Muscle of arm (tissue), 12 donors: ENCODE data around the gene SH2D6. TPM values are rescaled to one million over a fixed set of nuclear protein-coding genes. Genes with fewer than 3 reads are reported as not detected.
"Not testable (repeated sequence)": the region's sequence is repeated elsewhere in the genome, so short reads cannot be mapped to it uniquely, and the experiment has no call there.

Source experiments
- DNase-seq: peaks from one replicate; pipeline ENCODE4 v3.0.0-alpha.2; 2013
- polyA plus RNA-seq, 12 donors: library from polyadenylated mRNA; unstranded; fragments of 120-200 nt; gene quantifications; one replicate each; pipeline ENCODE4 v1.2.1, GENCODE V29; 2013; ENCODE audit not compliant: insufficient read length in 12 of 12

The SH2D6 gene
- polyA plus RNA-seq, 12 donors, result 0.21 to 1.5 (median 0.62) TPM; not detected in 2

DNA sequence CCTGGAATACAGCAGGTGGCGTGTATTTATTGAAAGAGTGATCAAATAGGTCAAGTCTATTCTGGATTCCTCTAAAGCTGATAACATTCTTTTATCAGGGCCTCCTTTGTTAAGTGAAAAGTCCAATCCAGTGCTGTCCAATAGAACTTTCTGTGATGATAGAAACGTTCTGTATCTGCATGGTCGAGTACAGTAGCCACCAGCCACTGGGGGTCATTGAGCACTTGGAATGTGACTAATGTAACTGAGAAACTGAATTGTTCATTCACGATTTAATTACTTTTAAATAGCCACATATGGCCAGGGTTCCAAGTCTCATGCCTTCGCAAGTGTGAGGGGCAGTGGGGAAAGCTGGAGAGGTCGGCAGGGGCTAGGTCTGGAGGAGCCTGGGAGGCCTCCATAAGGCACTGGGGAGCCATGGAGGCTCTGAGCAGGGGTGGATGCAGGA lies 20.5 kb downstream of the SH2D6 start:
- no peak for DNase-seq

DNA sequence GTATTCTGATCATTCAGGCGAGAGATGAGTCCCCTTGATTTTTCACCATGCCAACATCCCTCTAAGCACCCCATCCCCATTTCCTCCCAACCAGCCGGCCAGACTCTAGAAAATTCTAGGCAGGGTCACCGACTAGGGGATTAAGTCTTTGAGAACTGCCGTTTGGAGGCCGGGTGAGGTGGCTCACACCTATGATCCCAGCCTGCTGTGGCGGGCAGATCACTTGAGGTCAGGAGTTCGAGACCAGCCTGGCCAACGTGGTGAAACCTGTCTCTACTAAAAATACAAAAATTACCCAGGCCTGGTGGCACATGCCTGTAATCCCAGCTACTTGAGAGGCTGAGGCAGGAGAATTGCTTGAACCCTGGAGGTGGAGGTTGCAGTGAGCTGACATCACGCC lies 21.1 kb downstream of the SH2D6 start:
- not testable (repeated sequence) for DNase-seq

DNA sequence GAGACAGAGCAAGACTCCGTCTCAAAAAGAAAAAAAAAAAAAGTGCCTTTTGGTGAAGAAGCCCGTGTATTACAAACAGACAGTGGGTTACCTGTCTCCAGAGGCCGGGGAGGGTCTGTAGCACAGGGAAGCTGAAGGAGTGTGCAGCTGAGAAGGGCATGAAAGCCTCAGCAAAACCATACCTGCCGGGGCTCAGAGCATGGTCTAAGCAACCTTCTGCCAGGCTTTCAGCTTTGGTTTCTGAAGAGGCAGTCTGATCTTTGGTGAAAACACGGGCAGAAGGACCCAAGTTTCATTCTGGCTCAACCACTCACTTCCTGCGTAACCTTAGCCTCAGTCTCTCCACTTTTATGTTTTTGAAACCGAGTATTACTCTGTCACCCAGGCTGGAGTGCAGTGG lies 21.5 kb downstream of the SH2D6 start:
- no peak for DNase-seq

DNA sequence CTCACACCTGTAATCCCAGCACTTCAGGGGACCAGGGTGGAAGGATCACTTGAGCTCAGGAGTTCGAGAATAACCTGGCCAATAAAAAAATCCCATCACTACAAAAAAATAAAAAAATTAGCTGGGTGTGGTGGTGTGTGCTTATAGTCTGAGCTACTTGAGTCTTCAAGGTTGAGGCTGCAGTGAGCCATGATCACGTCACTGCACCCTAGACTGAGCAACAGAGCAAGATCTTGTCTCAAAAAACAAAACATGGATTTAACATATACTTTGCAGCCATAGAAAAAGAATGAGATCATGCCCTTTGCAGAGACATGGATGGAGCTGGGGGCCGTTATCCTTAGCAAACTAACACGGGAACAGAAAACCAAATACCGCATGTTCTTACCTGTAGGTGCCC lies 22.2 kb downstream of the SH2D6 start:
- DNase-seq, result no peak

DNA sequence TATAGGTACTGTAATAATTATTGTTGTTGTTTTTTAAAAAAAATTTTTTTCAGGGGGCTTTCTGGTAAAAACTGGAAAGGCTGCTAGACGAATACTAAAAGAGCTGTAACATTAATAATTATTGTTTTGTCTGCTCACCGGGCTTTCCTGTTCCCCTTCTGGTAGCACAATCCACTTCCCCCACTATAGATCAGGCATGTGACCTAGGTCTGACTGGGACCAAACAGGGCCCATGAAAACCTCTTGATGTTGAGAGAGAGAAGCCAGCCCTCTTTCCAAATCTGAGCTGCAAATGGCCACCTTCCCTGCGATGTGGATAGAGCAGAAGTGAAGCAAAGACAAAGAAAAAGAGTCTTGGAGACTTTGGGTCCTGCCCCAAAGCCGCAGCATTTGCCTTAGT lies 23.4 kb downstream of the SH2D6 start:
- no peak for DNase-seq

DNA sequence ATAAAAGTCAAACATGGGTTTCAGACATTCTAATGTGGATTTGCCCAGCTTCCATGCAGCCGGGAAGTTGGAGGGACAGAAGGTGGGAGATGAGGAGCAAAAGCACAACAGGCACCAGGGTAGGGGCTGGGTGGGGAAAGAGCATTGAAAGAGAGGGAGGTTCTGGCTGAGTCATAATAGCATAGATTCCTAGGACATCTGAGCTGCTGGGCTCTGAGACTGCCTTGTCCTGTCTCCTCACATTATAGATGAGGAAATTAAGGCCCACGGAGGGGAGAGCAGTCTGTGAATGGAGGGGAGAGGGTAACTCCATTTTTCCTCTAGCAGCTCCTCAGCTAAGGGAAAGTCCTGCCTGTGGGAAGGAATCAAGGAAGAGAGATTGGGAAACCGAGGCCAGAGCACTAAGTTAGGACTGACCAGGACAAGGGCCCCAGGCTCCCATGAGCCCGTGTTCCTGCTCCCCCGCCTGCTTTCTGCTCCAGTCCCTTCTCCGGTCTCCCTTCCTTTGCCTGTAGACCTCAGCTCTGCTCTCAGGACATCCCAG lies 26.2 kb downstream of the SH2D6 start:
- no peak for DNase-seq

DNA sequence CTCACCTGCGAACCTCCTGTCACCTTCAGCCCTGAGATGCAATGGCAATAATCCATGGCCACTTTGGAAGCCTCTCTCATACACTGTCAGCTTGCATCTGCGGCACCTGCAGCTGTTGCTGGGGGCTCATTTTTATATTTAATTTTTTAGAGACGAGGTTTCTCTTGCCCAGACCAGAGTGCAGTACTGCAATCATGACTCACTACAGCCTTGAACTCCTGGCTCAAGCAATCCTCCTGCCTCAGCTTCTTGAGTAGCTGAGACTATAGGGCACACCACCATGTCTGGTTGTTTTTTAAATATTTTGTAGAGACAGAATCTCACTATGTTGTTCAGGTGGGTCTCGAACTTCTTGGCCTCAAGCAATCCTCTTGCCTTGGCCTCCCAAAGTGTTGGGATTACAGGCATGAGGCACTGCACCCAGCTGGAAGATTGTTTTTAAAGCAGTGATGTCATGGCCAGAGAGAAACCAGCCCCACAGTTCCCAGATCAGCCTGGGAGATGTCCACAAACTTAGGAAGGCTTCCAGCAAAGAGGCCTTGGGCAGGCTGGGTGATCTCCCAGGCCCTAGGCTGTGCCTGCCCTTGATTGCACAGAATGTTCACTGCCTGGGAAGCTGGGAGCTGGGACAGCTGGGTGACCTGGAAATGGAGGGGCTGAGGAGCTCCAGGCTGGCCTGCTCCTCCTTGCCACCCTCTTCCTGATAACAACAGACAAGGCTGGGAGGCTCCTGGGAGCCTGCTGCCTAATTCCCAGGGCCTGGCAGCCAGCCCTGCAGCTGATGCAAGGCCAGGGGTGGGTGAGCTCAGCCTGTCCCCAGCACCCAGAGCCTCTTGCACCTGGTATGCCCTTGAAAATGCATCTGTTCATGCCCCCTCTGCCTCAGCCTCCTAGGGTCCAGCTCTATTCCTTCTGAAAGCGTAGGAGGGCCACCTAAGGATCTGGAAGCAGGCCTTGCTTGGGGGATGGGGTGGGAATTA lies 27.1 kb downstream of the SH2D6 start:
- DNase-seq, result no peak

DNA sequence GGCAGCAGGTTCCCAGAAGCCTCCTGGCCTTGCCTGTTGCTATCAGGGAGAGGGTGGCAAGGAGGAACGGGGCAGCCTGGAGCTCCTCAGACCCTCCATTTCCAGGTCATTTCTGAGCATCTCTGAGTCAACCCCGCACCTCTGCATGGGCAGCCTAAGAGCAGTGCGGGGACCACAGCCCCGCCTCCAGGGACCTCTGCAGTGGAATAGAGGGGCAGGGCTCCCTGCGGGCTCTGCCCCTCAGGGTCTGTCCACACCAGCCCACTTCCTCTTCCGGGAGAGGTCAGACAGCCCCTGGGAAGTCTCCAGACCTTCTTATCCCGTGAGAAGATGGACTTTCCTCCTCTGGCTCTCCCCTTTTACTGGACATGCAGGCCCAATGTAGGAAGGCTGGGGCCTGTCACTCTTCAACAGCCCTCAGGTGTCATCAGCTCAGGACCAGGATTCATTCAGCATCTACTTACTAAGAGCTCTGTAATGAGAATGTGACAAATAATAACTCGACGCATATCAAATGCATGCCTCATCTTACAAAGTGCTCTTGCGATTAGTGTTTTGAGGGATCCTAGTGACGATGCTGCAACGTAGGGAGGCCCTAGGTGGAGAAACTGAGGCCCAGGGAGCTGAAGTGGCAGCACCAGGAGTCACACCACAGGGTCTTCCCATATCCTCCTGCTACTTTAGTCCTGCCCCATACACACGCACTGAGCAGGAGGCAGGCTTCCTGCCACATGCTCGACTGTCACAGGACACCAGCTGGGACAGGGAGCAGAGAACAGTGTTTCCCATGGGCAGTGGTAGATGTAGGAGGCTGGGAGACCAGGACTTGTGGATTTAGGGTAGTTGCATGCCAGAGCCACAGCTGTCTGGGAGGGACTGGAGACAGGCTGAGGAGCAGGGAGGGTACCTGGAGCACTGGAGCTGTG lies 28.0 kb downstream of the SH2D6 start:
- DNase-seq, result no peak

DNA sequence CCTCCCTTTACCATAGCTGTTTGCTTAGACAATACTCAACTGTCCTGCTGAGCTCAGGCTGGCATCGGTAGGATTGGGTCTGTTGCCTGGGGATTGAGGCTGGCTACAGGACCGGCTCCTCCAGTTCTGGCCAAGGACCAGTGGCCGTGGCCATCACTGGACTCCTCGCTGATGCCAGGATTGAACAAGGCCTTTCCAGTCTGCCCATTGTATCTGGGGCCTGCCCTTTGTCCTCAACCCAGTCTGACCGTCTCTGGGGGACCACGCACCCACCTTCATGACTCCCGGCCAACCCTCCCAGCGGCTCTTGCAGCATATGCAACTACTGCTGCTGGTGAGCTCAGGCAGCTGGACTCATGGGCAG lies 28.7 kb downstream of the SH2D6 start:
- DNase-seq, result no peak

DNA sequence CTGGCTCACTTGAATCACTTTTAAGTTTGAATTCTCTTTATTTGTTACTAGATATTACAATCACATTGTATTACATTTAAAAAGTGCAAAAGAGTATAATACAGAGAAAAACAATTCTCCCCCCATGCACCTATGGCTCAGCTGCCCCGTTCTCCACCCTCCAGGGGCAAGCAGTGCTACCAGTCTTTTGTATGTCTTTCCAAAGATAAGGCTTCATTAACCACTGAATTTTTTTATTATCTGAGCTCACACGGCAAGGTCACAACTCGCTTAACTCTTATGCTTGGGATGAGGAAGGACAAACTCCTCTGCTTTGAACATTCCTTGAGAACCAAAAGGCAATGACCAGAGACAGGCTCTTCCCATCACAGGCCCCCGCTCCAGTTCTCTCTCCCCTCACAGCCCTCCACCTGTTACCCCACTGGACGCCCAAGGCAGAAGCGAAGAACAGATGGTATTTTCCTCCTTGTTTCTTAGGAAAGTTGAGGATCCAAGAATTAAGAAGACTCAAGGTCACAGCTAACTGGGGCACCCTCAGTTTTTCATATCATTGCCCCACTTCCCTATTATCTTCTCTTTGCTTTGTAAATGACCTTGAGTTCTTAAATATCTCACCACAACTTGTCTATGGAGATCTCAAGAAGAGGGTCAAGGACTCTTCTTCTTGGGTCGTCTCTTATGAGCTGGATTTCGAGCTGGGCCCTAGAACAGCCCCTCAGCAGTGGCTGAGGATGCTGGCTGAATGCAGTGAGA lies 30.1 kb downstream of the SH2D6 start:
- no peak for DNase-seq

DNA sequence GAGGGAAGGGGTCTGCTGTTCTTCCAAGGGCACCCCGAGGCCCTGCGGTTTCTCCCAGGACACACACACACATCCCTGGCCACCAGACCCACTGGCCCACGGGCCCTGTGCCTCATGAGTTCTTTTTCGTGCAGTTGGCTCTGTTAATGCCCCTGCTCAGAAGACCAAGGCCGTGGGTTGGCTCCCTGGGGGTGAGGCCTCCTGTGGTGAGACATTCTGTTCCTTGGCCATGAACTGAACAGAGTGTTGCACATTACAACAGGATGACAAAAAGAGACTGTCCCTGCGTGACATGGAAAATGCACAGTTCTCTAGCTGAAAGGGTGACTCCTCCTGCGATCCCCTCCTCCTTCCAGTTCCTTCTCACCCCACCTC lies 30.7 kb downstream of the SH2D6 start:
- no peak for DNase-seq

DNA sequence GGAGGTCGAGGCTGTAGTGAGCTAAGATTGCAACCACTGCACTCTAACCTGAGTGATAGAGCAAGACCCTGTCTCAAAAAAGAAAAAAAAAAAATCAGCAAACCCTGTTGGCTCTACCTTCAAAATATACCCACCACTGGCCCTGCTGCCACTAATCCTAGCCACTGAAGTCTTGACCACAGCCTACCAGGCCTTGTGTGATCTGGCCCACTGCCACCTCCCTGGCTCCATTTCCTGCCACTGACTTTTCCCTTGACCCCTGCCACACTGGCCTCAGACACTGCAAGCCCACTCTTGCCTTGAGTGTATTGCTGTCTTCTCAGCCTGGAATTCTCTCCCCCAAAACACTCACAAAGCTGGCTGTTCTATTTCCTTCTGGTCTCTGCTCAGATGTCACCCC lies 33.7 kb downstream of the SH2D6 start:
- DNase-seq, result no peak

DNA sequence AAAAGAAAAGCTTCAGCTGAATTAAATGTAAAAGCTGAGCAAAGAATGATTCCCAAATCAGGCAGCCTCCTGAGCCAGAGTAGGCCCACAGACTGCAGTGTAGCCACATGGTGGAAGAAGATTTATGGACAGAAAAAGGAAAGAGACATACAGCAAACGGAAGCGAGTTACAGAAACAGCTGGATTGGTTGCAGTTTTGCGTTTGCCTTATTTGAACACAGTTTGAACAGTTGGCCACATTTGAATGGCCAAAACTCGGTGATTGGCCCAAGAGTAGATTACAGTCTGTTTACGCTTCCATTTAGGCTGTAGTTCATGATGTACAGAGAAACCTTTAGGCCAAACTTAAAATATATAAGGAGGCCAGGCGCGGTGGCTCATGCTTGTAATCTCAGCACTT lies 35.1 kb downstream of the SH2D6 start:
- no peak for DNase-seq

DNA sequence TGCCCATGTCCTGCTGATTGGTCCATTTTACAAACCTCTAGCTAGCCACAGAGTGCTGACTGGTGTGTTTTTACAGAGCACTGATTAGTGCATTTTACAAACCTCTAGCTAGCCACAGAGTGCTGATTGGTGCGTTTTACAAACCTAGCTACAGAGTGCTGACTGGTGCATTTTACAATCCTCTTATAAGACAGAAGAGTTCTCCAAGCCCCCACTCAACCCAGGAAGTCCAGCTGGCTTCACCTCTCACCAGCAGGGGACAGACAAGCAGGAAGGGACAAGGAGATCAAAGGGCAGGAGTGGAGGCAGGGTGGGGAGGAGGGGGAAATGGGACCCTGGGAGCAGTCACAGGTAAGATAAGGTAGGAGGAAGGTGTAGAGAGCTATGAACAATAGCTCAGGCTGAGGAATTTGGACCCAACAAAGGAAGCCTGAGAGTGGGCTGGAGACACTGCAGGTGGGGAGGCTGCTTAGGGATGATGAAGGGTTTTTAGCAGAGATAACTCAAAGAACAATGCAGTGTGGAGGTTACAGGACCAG lies 37.1 kb downstream of the SH2D6 start:
- DNase-seq, result no peak

DNA sequence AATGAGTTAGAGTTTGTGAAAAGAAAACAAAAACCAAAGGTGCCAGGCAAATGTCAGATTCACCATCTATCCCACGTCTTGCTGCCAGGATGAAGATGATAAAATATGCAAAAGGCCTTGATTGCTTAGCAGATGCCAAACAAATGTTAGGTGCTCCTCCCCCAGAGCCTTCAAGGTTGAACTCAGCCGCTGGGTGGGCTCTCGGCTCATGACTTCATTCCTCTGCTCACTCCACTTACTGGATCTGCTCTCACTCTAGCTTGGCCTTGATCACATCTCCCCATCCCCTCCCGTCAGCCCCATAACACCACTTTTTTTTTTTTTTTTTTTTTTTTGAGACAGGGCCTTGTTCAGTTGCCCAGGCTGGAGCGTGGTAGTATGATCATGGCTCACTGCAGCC lies 38.5 kb downstream of the SH2D6 start:
- no peak for DNase-seq

DNA sequence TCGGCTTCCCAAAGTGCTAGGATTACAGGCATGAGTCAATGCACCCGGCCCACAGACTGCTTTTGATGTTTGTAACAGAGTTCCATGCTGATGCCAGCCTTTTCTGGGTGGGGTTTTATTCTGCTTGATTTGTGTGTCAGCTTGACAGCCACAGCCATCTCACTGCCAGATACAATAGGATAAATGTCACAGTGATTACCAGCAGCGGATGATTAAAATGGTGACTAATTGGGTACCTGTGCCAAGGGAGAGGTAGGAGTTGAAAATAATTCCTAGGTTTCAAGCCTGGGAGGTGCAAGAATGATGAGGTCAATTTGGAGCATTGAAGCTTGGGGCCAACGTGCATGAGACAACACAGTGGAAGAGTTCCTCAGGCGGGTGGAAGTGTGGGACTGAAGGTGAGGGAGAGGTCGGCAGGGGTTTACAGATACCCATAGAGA lies 39.4 kb downstream of the SH2D6 start:
- DNase-seq, result no peak

DNA sequence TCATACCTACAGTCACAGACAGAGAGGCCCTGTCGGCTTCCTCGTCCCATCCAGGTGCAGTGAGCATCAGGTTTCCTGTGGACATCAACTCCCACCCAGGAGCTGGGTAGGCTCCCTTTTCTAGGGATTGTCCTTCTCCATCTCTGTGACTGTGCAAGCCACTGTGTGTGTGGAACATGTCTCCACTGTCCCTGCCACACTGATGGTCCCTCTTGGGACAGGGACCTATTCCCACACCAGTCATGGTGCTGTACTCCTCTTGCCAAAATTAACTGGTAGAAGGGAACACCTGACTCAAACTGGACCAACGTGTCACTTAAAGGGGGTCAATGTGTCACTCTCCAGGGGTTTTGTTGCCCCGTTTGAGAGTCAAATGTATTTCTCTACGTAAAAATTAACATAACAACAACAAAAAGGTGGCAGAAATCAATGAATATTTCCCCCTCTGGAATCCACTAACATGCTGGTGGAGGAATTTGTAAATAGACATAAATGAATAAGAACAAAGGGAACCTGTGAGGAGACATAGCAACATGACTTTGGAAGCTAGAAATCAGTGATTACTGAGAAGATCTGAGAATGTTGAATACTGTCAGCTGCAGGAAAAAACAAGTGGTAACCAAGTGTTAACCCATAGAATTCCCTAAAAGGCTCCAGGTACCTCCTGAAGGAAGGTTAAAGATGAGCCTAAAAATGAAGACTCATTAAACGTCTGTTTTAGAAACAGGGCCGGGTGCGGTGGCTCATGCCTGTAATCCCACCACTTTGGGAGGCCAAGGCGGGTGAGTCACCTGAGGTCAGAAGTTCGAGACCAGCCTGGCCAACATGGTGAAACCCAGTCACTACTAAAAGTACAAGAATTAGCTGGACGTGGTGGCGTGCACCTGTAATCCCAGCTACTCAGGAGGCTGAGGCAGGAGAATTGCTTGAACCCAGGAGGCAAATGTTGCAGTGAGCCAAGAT lies 40.4 kb downstream of the SH2D6 start:
- no peak for DNase-seq

DNA sequence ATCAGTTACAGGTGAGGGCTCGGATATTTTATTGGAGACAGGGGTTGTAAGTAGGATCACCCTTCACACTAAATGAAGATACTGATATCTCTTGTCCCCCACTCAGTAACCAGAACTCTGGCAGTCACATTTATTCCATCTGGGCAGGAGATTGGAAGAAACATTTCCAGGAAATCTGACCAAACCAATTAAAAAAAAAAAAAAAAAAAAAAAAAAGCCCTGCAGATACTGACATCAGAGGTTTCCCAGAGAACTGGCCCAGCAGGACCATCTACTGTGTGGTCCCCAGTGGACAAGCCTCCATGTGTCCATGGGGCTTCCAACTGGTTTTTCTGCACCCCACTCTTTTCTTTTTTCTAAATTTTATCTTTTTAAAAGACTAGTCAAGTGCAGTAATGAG lies 41.3 kb downstream of the SH2D6 start:
- no peak for DNase-seq

DNA sequence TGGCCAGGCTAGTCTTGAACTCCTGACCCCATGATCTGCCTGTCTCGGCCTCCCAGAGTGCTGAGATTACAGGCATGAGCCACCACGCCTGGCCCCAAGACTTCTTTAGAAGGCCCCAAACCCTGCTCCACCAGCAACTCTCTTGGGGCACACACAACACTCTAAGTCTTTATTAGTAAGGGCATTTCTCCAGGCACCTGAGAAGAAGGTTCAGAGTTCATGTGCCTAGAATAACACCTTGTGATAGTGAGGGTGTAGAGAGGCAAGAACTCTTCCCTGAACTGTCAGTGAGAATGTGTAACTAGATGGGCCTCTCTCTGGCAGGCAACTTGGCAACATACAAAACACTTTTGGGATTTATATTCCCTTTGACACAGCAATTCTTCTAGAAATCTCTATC lies 43.8 kb downstream of the SH2D6 start:
- DNase-seq, result no peak

DNA sequence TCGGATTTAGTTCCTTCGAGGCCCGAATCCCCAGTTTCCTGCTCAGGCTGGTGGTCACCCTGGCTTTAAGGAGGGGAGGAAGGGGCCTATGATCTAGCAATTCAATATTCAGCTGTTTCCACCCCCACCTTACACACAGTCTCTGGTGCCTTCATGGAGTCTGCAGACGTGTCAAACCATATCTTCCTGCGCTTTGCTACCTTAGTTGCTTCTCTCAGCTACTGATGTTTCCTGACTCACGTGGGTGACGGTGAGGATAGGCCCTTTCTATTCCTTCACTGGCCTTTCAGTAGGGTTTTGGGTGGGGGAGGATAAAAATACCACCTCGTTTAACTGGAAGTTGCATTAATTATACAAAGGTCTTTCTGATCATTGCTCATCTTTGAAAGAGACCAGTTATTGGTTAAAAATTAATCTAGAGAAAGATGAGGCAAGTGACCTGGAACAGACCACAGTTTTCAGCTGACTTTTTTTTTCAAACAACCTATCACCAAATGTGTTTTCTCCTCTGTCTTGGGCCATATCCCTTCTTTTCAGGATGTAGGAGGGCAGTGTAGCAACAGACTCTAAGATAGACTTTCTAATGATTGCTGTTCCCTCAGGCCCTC lies 49.7 kb downstream of the SH2D6 start:
- no peak for DNase-seq
